Epithelial cell of proximal tubule (primary cell): Measurements from ENCODE around the gene RNASET2. TPM values are rescaled to one million over a fixed set of nuclear protein-coding genes. Genes with fewer than 3 reads are reported as not detected.
A peak's percentile ranks its signal among the peaks of the same experiment; 100 is the strongest.
"Not testable (repeated sequence)": the region's sequence is repeated elsewhere in the genome, so short reads cannot be mapped to it uniquely, and the experiment has no call there.

Experiments used
- DNase-seq: peaks from one replicate; pipeline ENCODE4 v3.0.0-alpha.2; 2011; ENCODE audit warnings: low read depth
- H3K4me3 ChIP-seq: 2 replicates; pipeline ENCODE4 v1.5.1; 2011; ENCODE audit warnings: low read depth, mild to moderate bottlenecking, low read length
- CTCF ChIP-seq: conservative IDR thresholded peaks from 2 replicates; pipeline ENCODE4 v1.5.1; 2012; ENCODE audit warnings: low read depth, mild to moderate bottlenecking, low read length
- total RNA-seq: library from RNA; depleted of rRNA; stranded (reverse); fragments of >200 nt; gene quantifications from 2 replicates; pipeline ENCODE4 v1.2.3, GENCODE V29; 2015

RNASET2 gene
- total RNA-seq, 1 donor from 2014 or later: 358 TPM

DNA sequence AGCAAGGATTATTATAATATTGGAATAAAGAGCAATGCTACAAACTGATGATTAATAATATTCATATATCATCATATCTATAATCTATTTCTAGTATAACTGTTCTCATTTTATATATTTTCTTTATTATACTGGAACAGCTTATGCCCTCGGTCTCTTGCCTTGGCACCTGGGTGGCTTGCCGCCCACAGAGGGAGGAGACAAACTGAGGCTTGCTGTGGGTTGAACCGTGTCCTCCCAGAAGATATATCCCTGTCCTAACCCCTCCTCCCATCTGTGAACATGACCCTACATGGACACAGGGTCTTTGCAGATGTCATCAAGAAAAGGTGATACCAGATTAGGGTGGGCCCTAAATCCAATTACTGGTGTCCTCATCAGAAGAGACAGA is 4.7 kb downstream of the RNASET2 start:
- H3K4me3 ChIP-seq: no peak overlapping the region
- no peak for DNase-seq
- no peak for TF ChIP-seq CTCF

GRCh38 chr6:166950892-166951669 is 5.3 kb downstream of the RNASET2 start:
- not testable (repeated sequence) for H3K4me3 ChIP-seq, DNase-seq
- peak; percentile 67 for TF ChIP-seq CTCF

DNA sequence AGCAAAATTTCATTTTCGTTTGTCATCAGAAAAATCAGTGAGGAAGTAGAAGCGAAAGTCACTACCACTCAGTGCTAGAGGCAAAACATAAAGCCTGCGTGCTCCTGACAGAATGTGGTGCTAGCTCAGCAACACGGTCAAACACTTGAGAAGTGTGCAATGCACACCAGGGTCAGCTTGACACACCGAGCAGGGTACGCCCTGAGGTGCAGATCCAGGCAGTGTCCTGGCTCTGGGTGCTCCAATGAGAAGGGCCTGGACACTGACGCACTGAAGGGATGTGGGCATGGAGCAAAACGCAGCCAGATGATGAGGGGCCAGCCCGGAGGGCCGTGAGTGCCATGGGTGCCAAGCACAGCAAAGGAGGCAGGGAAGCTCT is 5.9 kb downstream of the RNASET2 start:
- DNase-seq: no peak
- TF ChIP-seq CTCF: no peak
- H3K4me3 ChIP-seq: no peak overlapping the region

DNA sequence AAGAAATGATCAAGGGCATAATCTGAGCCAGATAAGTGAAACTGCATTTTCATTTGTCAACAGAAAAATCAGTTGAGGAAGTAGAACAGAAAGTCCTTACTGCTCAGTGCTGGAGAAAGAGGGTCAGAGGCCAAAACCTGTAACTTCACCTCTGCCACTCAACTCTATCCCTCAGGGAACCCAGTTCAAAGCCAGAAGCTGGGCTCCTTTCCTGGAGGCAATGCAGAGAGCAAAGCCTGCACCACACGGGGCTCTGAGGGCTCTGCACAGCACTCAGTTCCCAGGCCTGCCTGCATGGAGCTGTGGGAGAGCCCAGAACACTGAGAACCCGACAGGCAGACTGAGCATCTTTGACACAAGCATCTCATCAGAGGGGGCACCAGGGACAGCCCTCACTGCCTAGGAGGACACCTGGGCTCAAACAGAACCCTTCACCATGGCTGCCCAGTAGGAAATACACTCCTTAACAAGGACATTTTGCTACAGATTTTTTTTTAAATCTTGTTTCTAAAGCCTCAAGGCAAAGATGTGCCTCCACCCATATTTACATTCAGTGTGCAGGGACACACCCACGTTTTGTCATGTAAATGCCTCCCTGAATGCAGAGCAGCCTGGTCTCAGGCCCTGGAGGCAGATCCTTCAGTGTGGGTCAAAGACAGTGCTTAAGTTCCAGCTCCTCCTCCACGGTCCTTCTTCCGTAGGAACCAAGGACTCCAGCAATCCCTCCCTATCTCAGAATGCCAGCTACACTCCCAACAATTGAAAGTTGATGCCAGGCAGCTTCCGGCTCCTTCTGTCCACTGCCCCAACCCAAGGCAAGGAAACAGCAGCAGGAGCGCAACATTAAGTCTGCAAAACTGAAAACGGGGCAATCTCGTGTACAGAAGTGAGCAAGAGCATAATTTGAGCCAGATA is 6.6 kb downstream of the RNASET2 start:
- no peak for DNase-seq
- TF ChIP-seq CTCF: no peak
- no peak overlapping the region for H3K4me3 ChIP-seq

DNA sequence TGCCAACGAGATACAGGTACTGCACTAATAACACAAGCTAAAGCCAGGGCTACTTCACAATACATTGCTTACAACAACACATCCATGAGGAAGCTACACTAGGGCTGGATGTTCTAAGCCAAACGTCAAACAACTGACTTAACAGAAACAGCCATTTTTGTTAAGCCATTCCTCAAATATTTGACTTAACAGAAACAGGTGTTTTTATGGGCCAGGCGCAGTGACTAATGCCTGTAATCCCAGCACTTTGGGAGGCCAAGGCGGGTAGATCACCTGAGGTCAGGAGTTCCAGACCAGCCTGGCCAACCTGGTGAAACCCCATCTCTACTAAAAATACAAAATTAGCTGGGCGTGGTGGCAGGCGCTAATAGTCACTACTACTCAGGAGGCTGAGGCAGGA is 7.6 kb downstream of the RNASET2 start:
- not testable (repeated sequence) for H3K4me3 ChIP-seq, DNase-seq

GRCh38 chr6:166947251-166947650 is 9.1 kb downstream of the RNASET2 start:
- no peak overlapping the region for H3K4me3 ChIP-seq
- no peak for DNase-seq
- no peak for TF ChIP-seq CTCF

- no peak for TF ChIP-seq CTCF
- H3K4me3 ChIP-seq: no peak overlapping the region
- DNase-seq: no peak
These were observed 10.2 kb downstream of the RNASET2 start for GRCh38 chr6:166946125-166946524.
